Measurements from ENCODE around the gene ETNK2.
"Not testable (repeated sequence)": the region's sequence is repeated elsewhere in the genome, so short reads cannot be mapped to it uniquely, and the experiment has no call there.

ETNK2 gene

DNA sequence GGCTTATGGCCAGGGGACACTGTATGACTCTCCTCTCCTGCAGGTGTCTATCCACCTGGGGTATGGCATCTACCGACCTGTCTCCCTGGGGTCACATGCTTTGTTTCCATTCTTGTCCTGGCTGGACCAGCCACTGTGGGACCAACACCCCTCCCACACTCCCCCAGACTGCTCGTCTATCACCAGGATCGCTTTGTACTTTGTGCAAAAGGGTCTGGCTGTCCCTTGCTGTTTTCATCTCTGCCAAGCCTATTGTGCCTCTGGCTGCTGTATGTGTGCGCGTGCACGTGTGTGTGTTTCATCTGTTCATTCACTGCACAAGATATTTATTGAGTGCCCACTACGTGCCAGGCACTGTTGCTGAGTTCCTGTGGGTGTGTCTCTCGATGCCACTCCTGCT, 25.5 kb downstream of the ETNK2 start:
- no peak for DNase-seq (ENCODE audit: low read depth in 2 of 2)

DNA sequence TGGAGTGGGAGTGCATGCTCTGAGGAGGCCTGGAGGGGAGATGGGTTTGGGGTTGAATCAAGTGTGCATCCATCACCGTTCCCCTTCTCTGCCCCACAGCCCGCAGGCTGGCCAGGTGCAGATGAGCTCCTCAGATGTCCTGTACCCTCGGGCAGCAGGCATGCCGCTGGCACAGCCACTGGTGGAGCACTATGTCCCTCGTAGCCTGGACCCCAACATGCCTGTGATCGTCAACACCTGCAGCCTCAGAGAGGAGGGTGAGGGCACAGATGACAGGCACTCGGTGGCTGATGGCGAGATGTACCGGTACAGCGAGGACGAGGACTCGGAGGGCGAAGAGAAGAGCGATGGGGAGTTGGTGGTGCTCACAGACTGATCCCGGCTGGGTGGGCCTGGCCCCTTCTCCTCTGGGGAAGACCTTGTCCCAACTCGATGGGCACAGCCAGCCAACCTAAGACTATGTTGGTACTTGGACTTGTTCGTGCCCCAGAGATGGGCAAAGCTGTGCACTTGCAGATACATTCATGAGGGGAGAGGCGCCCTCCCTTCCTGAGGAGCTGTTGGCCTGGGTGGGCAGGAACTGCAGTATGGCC, 26.0 kb downstream of the ETNK2 start:
- no peak for DNase-seq (ENCODE audit: low read depth in 2 of 2)

DNA sequence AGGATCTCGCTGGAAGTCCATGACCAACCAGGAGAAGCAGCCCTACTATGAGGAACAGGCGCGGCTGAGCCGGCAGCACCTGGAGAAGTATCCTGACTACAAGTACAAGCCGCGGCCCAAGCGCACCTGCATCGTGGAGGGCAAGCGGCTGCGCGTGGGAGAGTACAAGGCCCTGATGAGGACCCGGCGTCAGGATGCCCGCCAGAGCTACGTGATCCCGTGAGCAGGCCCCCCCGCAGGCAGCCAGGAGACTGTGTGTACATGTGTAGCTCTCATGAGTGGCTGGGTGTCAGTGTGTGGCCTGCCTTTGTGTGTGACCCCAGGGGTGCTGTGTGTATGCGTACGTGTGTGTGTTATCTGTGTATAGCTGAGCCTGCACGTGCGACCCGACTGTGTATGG, 27.2 kb downstream of the ETNK2 start:
- no peak for DNase-seq (ENCODE audit: low read depth in 2 of 2)

DNA sequence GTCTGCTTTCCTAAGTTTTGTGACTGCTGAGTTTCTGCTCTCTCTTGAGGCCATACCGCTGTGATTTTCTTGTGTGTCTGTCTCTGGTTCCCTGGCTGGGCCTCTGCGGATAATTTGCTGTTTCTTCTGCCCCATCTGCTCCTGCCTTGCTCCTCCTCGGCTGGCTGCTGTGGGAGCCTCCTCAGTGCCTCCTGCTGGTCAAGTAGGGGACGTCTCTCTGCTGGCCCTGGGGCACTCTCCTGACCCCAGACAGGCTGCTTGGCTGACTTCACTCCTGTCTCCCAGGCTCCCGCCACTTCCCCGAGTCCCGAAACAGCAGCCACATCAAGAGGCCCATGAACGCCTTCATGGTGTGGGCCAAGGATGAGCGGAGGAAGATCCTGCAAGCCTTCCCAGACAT, 28.5 kb downstream of the ETNK2 start:
- DNase-seq (ENCODE audit: low read depth in 2 of 2) = no peak

DNA sequence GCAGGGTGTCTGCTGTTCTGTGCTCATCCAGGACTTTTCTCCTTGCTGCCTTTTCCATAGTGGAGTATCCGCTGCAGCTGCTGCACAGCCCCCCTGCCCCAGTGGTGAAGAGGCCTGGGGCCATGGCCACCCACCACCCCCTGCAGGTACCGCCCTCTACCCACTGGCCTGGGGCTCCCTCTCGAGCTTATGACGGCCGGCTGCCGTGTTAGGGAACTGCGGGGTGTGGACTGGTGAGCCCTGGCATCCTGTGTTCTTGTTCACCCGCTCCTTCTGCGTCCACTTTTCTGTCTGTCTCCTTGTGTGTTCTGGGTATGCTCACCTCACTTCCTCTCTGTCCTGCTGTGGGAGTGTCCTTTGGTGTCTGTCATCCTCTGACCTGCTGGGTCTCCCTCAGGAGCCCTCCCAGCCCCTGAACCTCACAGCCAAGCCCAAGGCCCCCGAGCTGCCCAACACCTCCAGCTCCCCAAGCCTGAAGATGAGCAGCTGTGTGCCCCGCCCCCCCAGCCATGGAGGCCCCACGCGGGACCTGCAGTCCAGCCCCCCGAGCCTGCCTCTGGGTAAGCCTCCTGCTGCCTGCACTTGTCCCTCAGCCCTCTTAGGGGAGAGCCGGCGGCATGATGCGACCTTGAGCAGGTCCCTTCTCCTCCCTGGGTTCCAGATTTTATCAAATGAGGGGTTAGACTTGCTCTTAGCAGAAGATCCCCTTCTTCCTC, 29.8 kb downstream of the ETNK2 start:
- DNase-seq (ENCODE audit: low read depth in 2 of 2) = no peak

DNA sequence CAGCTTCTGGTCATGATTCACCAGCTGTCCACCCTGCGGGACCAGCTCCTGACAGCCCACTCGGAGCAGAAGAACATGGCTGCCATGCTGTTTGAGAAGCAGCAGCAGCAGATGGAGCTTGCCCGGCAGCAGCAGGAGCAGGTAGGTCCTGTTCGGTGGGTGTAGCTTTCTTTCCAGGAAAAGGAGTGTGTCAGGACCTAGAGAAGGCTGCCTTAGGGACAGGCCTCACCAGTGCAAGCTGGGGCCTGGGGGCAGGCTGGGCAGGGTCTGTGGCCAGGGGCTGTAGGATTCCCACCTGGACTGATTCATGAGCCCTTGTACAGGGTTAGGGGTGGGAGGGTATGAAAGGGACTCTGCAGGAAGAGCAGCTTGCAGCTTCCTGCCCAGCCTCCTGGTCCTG, 35.3 kb downstream of the ETNK2 start:
- DNase-seq (ENCODE audit: low read depth in 2 of 2) = no peak

DNA sequence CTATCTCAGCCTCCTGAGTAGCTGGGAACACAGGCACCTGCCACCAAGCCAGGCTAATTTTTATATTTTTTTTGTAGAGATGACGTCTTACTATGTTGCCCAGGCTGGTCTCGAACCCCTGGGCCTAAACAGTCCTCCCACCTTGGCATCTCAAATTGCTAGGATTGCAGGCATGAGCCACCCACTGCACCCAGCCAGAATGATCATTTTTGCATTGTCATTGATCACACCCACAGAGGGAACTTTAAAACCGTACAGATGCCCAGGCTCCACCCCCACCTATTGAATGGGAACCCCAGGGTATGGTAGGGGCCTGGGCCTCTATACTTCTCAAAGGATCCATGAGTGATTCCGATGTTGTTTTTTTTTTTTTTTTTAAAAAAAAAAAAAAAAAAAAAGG, 36.7 kb downstream of the ETNK2 start:
- DNase-seq (ENCODE audit: low read depth in 2 of 2) = no peak

DNA sequence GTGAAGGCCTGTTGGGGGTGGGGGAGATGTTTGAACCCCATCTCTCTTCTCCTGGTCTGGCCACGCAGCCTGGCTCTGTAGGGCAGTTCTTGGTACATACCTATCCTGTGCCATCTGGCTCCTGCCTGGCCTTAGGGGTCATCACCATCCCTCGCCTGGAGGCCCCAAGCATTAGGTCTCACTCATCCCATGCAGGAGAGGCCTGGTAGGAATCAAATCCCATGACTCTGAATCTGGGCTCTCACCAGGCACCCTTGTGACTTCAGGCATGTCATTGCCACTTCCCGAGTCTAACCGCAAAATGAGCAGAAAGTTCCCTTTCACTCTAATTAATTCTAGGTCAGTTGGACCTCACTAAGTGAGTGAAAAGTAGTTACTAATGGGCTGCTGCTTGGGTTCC, 37.2 kb downstream of the ETNK2 start:
- no peak for DNase-seq (ENCODE audit: low read depth in 2 of 2)

DNA sequence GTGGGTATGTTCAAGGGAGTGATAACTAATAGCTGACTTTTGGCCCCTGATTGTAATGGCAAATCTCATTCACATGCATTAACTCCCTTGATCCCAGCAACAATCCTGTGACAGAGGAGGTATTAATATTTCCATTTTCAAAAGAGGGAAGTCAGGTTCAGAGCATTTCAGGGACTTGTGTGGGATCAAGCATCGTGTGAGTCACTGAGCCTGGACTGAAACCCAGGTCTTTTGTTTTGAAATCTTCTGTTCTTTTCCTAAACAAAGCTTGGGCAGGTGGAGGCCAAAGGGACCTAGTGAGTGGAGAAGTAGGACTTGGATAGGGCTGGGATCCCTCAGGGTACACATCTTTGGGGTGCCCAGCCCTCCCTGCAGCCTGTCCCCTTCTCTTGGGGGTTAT, 37.9 kb downstream of the ETNK2 start:
- no peak for DNase-seq (ENCODE audit: low read depth in 2 of 2)

DNA sequence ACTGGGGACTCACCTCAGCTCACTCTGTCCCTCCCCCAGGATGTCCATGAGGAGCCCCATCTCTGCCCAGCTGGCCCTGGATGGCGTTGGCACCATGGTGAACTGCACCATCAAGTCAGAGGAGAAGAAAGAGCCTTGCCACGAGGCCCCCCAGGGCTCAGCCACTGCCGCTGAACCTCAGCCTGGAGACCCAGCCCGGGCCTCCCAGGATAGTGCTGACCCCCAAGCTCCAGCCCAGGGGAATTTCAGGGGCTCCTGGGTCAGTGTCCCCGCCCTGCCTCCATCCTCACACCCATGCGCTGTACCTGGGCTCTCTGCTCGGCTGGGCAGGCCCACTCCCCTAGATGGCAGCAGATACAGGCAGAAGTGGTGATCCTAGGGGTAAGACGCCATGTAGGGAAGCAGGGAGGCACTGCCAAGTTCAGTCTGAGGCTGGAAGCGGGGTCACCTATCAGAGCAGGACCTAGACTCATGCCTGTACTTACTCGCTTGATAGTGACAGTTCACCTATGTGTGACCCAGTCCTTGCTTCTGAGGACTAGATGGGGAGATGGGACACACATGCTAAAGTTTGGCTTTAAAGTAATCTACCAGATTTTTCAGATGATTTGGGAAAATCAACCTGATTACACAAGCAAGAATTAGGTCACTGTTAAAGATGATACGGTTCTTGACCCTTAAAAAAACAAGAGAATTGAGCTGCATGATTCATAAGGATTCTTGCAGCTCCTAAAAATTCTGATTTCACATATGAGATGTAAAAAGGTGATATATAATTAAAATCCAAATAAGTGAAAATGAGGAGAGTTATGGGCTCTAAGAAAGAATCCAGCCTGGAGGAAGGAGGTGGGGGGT, 38.7 kb downstream of the ETNK2 start:
- no peak for DNase-seq (ENCODE audit: low read depth in 2 of 2)

DNA sequence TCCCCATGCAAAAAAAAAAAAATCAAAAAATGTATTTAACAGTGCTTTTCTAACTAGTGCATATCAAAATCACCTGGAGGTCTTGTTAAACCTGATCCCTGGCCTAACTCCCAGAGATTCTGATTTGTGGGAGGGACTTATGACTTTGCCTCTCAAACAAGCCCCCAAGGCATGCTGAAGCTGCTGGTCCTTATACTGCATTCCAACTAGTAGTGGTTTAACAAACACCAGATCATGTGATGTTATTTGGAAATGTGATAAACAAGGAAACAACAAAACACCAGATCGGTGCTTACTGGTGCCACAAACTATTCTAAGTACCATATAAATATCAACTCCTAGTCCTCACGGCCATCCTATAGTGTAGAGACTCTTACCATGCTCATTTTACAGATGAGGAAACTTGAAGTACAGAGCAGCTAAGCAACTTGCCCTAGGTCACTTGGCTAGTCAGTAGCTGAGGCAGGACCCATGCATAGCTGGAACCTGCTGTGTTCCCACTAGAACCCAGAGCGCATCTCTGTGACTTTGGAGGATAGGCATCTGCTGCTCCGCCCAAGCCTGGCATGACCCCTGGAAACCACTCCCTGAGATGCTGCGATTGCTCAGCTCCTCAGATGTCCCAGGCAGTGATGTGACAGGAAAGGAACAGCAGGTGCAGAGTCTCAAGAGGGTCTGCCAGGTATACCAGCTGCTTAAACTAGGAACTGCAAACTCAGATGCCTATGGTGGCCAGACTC, 40.8 kb downstream of the ETNK2 start:
- no peak for DNase-seq (ENCODE audit: low read depth in 2 of 2)

DNA sequence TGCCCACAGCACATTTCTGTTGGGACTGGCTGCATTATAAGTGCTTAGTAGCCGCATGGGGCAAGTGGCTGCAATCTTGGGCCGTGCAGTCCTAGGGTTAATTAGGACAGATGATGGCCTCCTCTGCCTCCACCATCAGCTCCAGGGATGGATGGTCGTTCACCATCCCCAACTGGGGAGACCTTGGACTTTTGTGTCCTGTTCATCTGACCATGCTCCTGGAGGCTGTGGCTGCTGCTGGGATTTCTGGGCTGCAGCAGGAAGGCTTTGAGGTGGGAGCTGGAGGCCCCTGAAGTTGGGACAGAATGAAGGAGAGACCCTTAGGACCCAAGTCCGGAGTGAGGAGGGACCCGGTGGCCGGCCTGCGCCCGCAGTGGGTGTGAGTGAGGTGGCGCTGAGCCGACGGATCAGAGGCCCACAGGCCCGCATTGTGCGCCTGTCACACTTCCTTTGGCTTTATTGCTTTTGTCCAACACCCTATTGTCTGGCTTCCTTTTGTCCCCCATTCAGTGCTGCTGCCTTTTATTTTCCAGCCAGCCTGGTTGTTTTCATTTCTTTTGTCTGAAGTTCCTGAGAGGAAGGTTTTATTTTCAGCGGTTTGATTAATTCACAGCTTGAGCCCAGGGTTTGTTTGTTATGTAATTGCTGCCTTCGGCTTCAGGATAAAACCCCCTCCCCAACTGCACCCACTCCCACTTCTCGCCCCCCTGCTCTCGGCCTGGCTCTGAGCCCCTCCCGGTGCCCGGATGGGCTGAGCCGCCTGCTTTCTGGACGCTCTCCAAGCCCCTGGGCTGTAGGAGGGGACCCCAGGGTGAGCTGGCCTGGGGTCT, 43.3 kb downstream of the ETNK2 start:
- no peak for DNase-seq (ENCODE audit: low read depth in 2 of 2)

DNA sequence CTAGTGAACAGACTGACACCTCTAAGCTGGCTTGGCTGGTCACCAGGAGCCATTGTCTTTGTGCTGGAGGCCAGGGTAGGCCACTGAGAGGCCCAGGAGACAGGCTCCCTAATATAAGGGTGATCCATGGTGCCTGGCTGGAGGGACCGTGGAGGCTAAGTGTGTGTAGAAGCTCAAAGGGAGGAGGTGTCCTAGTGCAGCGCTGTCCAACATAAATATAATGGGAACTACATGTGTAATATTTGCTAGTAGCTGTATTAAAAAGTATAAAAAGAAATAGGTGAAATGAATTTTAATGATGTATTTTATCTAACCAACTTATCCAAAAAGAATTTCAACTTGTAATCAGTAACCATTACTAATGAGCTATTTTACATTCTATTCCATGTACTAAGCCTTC, 44.0 kb downstream of the ETNK2 start:
- DNase-seq (ENCODE audit: low read depth in 2 of 2) = no peak

DNA sequence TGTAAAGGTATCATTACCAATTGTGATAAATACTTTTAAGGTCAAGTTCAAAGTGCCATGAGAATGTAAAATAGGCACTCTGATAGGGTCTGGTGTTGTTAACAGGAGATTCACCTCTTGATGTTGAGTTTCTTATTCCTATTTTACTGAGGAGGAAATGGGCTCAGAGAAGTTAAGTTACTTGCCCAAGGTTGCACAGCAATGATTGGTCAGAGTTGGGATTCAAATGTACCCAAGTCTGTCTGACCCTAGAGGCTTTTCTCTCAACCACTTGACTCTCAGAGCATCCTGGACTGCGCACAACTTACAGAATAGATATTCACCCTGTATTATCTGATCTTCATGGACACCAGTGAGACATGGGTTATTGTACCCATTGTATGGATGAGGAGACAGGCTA, 45.0 kb downstream of the ETNK2 start:
- no peak for DNase-seq (ENCODE audit: low read depth in 2 of 2)

DNA sequence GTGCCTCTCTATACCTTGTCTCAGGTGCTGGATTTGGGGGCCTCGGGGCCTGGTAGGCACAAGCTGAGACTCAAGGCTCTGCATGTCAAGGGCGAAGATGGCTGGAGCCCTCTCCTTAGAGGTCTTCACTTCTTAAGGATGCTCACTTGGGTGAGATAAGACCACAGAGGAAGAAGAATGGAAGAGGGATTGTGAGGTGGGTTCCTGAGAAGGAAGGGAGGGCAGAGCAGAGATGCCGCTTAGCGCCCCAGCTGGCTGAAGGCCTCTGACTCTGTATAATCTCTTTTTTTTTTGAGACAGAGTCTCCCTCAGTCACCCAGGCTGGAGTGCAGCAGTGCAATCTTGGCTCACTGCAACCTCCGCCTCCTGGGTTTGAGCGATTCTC, 46.7 kb downstream of the ETNK2 start:
- no peak for DNase-seq (ENCODE audit: low read depth in 2 of 2)

DNA sequence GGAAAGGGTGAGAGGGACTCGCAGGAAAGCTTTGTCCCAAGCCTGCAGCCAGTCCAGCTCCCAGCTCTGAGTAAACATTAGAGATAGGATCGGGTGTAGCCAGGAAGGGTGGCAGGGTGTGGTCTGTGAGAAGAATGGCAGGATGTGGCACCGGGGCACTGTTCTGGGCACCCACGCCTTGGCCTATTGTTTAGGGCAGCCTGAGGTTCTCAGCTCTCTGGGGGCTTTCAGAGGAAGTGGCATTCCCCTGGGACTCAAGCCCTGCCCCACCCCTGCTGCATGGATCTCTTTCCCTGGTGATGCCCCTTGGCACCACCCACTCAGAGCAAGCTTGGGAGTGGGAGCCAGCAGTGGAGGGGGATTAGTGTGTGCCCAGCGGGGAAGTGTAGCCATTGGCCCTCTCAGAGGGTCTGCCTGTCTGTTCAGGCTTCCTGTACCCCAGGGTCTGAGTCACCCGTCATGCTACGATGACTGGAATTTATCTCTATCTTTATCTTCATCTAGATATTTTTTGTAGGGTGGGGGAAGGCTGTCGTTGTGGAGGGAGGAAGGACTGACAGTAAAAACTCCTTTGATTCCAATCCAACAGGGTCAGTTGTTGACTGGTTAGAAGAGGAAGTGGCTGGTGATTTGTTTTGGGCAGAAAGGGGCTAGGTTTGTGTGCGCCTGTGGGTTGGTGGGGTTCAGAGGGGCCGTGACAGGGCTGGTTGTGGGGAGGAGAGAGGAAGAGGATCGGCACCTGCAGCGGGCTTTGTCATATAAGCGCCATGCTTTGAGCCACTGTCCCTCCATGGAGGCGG, 47.3 kb downstream of the ETNK2 start:
- no peak for DNase-seq (ENCODE audit: low read depth in 2 of 2)

DNA sequence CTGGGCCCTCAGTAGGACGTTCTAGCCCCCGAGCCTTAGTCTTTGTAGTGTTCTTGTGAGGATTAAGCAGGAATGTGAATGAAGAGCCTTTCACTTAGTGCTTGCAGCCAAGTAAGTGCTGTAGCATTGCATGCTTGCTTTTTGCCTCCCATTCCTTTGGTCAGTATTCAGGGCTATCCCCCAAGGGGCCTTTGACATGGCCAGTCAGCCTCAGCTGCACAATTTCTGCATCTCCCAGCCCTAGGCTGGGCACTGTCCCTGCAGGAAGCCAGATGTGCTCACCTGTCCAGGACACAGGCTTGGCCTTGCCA, 48.5 kb downstream of the ETNK2 start:
- no peak for DNase-seq (ENCODE audit: low read depth in 2 of 2)

DNA sequence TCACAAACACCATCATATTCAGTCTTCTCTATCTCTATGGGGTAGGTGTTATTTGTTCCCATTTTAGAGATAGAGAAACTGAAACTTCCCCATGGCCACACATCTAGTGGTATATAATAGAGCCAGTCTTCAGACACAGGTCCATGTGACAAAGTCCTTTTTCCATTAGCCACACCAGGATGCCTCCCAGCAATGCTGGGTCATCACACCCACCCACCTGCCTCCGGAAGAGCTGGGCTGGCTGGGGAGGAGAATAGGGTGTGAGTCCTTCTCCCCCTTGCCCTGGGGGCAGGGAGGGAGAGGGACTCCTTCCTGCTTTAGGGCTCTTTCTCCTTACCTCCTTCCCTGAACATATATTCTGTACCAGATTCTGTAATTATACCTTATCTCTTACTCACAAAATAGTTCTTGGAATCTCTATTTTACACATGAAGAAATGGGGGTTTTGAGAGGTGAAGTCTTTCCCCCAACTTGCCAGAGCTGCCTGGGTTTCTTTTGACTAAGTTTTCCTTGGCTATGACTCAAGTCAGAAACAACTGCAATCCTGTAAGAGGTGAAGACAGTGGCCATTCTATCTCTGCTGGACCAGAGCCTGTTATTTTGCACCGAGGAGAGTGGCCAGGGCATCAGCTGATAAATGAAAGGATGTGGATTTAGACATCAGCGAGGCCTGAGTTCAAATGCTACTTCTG, 49.0 kb downstream of the ETNK2 start:
- no peak for DNase-seq (ENCODE audit: low read depth in 2 of 2)

DNA sequence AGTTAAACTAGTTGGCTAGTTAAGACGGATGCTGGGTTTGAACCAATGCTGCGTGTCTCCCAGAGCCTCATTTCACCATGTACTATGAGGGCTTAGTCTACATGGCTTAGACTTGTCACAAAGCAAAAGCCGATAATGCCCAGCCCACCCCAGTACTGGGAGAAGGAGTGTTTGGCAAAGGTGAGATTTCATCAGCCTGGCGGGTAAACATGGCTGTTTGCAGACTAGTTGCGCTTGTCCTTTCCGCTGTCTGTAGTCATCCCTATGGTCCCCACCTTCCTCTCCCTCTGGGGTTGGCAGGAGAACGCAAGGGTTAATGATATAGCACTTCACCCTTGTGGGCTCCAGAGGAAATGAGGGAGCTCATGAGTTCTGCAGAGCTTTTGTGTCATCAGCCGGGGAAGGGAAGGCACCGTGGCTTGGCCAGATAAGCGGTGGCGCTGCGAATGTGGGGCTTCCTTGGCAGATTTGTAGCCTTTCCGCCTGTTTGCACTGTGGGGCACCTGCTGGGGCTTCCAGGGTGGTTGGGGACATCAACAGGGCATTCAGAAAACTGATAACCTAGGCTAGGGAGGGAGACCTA, 49.7 kb downstream of the ETNK2 start:
- DNase-seq (ENCODE audit: low read depth in 2 of 2) = no peak

DNA sequence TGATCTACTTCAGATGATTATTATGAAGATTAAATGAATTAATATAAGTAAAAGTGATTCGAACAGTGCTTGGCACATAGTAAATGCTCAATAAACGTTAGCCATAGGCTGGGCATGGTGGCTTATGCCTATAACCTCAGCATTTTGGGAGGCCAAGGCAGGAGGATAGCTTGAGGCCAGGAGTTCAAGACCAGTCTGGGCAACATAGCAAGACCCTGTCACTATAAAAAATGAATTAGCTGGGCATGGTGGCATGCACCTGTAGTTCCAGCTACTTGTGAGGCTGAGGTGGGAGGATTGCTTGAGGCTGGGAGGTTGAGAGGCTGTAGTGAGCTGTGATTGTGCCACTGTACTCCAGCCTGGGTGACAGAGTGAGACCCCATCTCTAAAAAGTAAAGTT, 52.1 kb downstream of the ETNK2 start:
- not testable (repeated sequence) for DNase-seq (ENCODE audit: low read depth in 2 of 2)
